GM19351 (cell line): Measurements from ENCODE around the gene ZNF516.

Source experiments
- ATAC-seq: cut with Tn5 transposase; IDR thresholded peaks from one replicate; pipeline ENCODE4 v1.9.1; 2021; ENCODE audit warnings: mild to moderate bottlenecking, moderate library complexity; ENCODE audit not compliant: unreplicated experiment

The ZNF516 gene

DNA sequence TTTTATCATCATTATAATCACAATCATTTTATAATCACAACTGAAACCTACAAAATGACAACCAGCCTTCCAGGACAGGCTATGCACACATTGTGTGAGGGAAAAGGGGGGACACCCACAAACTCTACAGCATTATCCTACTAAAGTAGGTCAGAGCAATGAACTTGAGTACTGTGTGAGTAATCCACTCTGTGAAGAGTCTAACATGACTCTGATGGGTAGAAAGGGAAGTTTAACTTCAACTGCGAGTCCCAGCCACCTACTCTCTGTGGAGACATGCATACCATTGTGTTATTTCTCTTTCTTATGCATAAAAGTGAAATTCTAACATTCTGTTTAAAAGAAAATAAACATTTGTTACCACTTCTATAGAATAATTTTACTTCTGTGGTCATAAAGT is 177.9 kb downstream of the ZNF516 start:
- no peak for ATAC-seq

DNA sequence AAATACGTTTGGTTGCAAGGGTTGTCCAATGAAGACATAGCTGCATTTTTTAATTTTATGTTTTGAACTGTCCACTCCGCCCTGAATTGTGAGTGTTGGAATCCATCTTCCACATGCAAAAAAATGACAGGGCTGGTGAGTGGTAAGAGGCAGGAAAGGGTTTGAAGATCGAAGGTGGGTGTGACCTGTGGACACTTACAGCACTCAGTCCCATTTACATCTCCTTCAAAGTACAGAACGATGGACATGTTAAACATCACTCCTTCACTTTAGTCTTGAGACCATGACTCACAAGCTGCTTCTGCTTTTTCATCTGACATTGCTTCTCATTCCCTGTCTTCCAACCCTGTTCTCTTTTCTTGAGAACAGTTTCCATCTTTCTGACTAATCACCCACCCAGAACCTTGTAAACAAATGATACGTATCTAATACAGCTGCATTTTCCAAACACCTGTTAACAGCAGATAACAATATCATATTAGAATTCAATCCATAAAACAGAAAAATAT is 179.3 kb downstream of the ZNF516 start:
- ATAC-seq = no peak

DNA sequence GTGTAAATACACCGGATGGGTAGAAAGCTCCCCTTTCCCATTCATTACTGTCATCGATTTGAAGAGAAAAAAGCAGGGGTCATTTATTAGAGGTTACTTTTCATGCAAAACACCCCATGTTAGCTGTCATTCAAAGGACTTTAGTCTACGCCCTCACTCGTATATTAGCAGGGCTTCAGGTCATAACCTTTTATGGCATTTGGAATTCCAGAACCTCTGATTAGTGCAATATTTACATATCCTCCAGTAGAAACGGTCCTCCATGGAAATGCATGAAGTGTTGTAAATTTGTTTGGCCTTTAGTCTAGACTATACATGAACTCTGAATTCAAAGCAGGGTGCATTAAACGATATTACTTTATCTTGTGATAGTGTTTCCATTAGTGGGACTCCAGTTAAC is 180.5 kb downstream of the ZNF516 start:
- ATAC-seq = no peak

DNA sequence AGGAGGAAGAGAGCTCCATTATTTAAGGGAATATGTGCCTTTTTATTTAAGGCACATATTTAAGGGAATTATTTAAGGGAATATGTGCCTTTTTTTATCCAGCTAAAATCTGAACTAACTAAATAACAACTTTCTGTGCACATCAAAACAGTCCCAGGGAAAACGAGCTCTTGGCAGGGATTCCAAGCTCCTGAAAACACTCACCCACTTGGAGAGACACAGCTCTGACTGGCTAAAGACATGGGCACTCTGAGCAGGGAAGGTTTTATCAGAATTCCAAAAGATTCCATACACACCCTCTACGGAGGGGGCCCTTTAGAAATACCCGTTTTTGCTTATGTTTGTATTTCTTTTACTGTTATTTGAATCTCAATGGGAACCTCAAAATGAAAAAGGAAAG is 181.0 kb downstream of the ZNF516 start:
- ATAC-seq = no peak
